GM11168 (cell line): Measurements from ENCODE around the gene PSMB11.

ENCODE experiments used
- in situ Hi-C: fragments of 300-500 bp; cut with MboI; formaldehyde crosslinking; loops from one replicate; pipeline ENCODE4 v1.12.0; 2022; ENCODE audit warnings: low sequenced_read_pairs; ENCODE audit not compliant: unreplicated experiment

The PSMB11 gene

GRCh38 chr14:23071921-23072539, 30.0 kb downstream of the PSMB11 start:
- in situ Hi-C loops = no loop called here

GRCh38 chr14:23074906-23075305, 32.9 kb downstream of the PSMB11 start:
- in situ Hi-C loops = no loop called here

- in situ Hi-C loops = no loop called here
Measured at GRCh38 chr14:23076785-23077408, 34.9 kb downstream of the PSMB11 start.

- in situ Hi-C loops = no loop called here
Measured at GRCh38 chr14:23077962-23078361, 36.0 kb downstream of the PSMB11 start.

GRCh38 chr14:23078692-23079116, 36.7 kb downstream of the PSMB11 start:
- in situ Hi-C loops = no loop called here

GRCh38 chr14:23079716-23080115, 37.7 kb downstream of the PSMB11 start:
- in situ Hi-C loops = no loop called here

- in situ Hi-C loops = no loop called here
Measured at GRCh38 chr14:23080474-23080873, 38.5 kb downstream of the PSMB11 start.

GRCh38 chr14:23085458-23085857, 43.4 kb downstream of the PSMB11 start:
- in situ Hi-C loops = no loop called here

GRCh38 chr14:23086565-23086964, 44.6 kb downstream of the PSMB11 start:
- in situ Hi-C loops = no loop called here

- in situ Hi-C loops = no loop called here
Measured at GRCh38 chr14:23089498-23090253, 47.7 kb downstream of the PSMB11 start.

- in situ Hi-C loops = no loop called here
Measured at GRCh38 chr14:23090254-23090636, 48.2 kb downstream of the PSMB11 start.

GRCh38 chr14:23091294-23092225, 49.5 kb downstream of the PSMB11 start:
- in situ Hi-C loops = no loop called here

- in situ Hi-C loops = no loop called here
Measured at GRCh38 chr14:23093104-23093503, 51.1 kb downstream of the PSMB11 start.

- in situ Hi-C loops = no loop called here
Measured at GRCh38 chr14:23093526-23093925, 51.5 kb downstream of the PSMB11 start.
